HG02588 (cell line): ENCODE measurements around the gene NUBPL.
"Not testable (repeated sequence)": the region's sequence is repeated elsewhere in the genome, so short reads cannot be mapped to it uniquely, and the experiment has no call there.

Source experiments
- ATAC-seq: cut with Tn5 transposase; IDR thresholded peaks from one replicate; pipeline ENCODE4 v1.9.1; 2021; ENCODE audit warnings: mild to moderate bottlenecking, moderate library complexity; ENCODE audit not compliant: unreplicated experiment

The NUBPL gene

GRCh38 chr14:31660728-31661127 is 99.5 kb downstream of the NUBPL start:
- ATAC-seq, result no peak

- no peak for ATAC-seq
These were observed 107.1 kb downstream of the NUBPL start for GRCh38 chr14:31668348-31668747.

- no peak for ATAC-seq
These were observed 111.5 kb downstream of the NUBPL start for GRCh38 chr14:31672709-31673108.

GRCh38 chr14:31677052-31677451 is 115.8 kb downstream of the NUBPL start:
- ATAC-seq, result no peak

- ATAC-seq, result no peak
These were observed 116.4 kb downstream of the NUBPL start for GRCh38 chr14:31677630-31678029.

- no peak for ATAC-seq
These were observed 117.4 kb downstream of the NUBPL start for GRCh38 chr14:31678421-31679249.

- ATAC-seq, result no peak
These were observed 121.6 kb downstream of the NUBPL start for GRCh38 chr14:31682768-31683167.

- ATAC-seq, result no peak
These were observed 126.5 kb downstream of the NUBPL start for GRCh38 chr14:31687726-31688125.

- ATAC-seq, result no peak
These were observed 128.9 kb downstream of the NUBPL start for GRCh38 chr14:31690056-31690455.

- no peak for ATAC-seq
These were observed 131.2 kb downstream of the NUBPL start for GRCh38 chr14:31692376-31692781.

- no peak for ATAC-seq
These were observed 135.2 kb downstream of the NUBPL start for GRCh38 chr14:31696378-31696777.

- no peak for ATAC-seq
These were observed 138.6 kb downstream of the NUBPL start for GRCh38 chr14:31699809-31700208.

GRCh38 chr14:31700282-31701074 is 139.3 kb downstream of the NUBPL start:
- no peak for ATAC-seq

GRCh38 chr14:31702130-31702529 is 140.9 kb downstream of the NUBPL start:
- no peak for ATAC-seq

GRCh38 chr14:31703056-31703455 is 141.9 kb downstream of the NUBPL start:
- ATAC-seq, result no peak

- no peak for ATAC-seq
These were observed 144.5 kb downstream of the NUBPL start for GRCh38 chr14:31705731-31706130.

GRCh38 chr14:31708661-31709060 is 147.5 kb downstream of the NUBPL start:
- not testable (repeated sequence) for ATAC-seq

GRCh38 chr14:31712244-31713127 is 151.3 kb downstream of the NUBPL start:
- no peak for ATAC-seq

GRCh38 chr14:31716208-31716607 is 155.0 kb downstream of the NUBPL start:
- no peak for ATAC-seq

- ATAC-seq, result no peak
These were observed 156.3 kb downstream of the NUBPL start for GRCh38 chr14:31717294-31718085.
